ENCODE measurements around the gene SLC47A1. TPM values are rescaled to one million over a fixed set of nuclear protein-coding genes. Genes with fewer than 3 reads are reported as not detected.

The SLC47A1 gene
- polyA plus RNA-seq, 1 donor (not counting 4 experiments of a cell fraction or from before 2014, with no cell fraction given) = 0.07 TPM

DNA sequence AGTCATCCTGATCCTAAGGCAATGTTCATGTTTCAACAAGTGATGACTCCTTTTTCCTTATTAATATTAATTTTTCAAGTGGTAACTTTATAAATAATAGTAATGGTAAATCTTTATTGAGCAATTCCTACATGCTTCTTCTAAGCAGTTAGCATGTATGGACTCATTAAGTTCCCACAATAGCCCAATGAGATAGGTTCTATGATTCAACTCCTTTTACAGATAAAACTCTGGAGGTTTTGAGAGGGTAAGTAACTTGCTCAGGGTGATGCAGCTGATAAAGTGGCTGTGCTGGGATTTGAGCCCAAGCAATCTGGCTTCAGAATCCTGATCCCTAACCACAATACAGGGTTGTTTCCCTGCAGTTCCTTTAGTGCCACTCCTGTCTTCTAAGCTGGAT, 25.3 kb downstream of the SLC47A1 start:
- DNase-seq (ENCODE audit: low read depth, low spot score) (no peak), FAIRE-seq (no peak)
- H3K9me1 ChIP-seq (ENCODE audit: control insufficient read depth, extremely low read depth, insufficient read depth, low read length) = no peaks in the 10 kb centered on the region
- no peak overlapping the region for H3K9ac ChIP-seq (ENCODE audit: control insufficient read depth, extremely low read depth, insufficient read depth, low read length)
- no peak overlapping the region for H2AFZ ChIP-seq (ENCODE audit: control insufficient read depth, low read length)
- H3K4me1 ChIP-seq (ENCODE audit: control insufficient read depth, extremely low read depth, insufficient read depth, low read length) = no peaks in the 10 kb centered on the region
- H3K79me2 ChIP-seq (ENCODE audit: control insufficient read depth, insufficient read depth, low read length) = no peaks in the 10 kb centered on the region
- H3K36me3 ChIP-seq (ENCODE audit: control insufficient read depth in 2 of 2, extremely low read depth in 1 of 2, insufficient read depth in 2 of 2, low read length in 2 of 2) = no peaks in the 10 kb centered on the region
- TF ChIP-seq, protein P1, sequence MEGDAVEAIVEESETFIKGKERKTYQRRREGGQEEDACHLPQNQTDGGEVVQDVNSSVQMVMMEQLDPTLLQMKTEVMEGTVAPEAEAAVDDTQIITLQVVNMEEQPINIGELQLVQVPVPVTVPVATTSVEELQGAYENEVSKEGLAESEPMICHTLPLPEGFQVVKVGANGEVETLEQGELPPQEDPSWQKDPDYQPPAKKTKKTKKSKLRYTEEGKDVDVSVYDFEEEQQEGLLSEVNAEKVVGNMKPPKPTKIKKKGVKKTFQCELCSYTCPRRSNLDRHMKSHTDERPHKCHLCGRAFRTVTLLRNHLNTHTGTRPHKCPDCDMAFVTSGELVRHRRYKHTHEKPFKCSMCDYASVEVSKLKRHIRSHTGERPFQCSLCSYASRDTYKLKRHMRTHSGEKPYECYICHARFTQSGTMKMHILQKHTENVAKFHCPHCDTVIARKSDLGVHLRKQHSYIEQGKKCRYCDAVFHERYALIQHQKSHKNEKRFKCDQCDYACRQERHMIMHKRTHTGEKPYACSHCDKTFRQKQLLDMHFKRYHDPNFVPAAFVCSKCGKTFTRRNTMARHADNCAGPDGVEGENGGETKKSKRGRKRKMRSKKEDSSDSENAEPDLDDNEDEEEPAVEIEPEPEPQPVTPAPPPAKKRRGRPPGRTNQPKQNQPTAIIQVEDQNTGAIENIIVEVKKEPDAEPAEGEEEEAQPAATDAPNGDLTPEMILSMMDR (optimal IDR thresholded peaks at IDR 0.05 in 1 of 3, IDR thresholded peaks at IDR 0.05 in 1 of 3, conservative IDR thresholded peaks at IDR 0.05 in 1 of 3; ENCODE audit: extremely low read depth in 1 of 3, insufficient read depth in 2 of 3, low read length in 3 of 3) = no peak
- no peak for TF ChIP-seq EZH2 (IDR thresholded peaks at IDR 0.05; ENCODE audit: low read length)
- H3K27ac ChIP-seq (ENCODE audit: control insufficient read depth, insufficient read depth, low read length) = no peak overlapping the region
- H4K20me1 ChIP-seq (ENCODE audit: control insufficient read depth, extremely low read depth, insufficient read depth, low read length) = no peaks in the 10 kb centered on the region
- H3K4me3 ChIP-seq (ENCODE audit: control insufficient read depth in 2 of 3, extremely low read depth in 1 of 3, insufficient read depth in 2 of 3, low read depth in 1 of 3, low read length in 3 of 3) = no peak overlapping the region
- H3K27me3 ChIP-seq (ENCODE audit: control insufficient read depth, extremely low read depth, insufficient read depth, low read length) = peaks cover 11% of the 10 kb centered on the region
- H3K4me2 ChIP-seq (ENCODE audit: control insufficient read depth, extremely low read depth, insufficient read depth, low read depth, low read length) = no peak overlapping the region
- dilution Hi-C loops (cut with MboI; ENCODE audit: extremely low pct_ligation_motif_present, low sequenced_read_pairs) = no loop called here
- no peaks in the 10 kb centered on the region for H3K9me3 ChIP-seq (ENCODE audit: control insufficient read depth, low read depth, low read length)

DNA sequence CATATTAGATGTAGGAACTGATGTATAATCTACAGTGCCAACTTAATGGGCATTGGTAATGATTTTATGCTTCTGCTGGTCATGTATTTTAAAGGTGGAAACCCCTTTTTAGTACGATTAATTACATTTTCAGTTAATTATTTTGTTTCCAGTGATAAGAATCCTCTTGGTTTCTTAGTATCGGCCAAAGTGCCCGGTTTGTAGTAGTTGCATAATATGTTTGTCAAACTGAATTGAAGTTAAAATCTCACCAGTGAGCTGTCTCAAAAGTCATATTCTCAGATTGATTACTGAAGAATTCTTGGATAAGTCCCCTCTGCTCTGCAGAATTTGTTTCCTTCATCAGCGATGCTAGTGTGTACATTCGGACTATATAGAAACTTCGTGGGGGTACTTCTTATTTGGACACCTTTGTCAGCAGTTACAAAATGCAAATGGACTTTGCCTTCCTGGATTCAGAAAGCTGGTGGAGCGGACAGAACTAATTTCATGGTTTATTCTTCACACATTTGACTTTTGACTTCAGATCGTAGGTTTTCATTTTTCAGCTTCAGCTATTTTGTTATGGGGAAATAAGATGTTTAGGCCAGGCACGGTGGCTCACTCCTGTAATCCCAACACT, 28.2 kb downstream of the SLC47A1 start:
- dilution Hi-C loops (cut with MboI; ENCODE audit: extremely low pct_ligation_motif_present, low sequenced_read_pairs) = no loop called here
- no peak for FAIRE-seq
- no peaks in the 10 kb centered on the region for H3K79me2 ChIP-seq (ENCODE audit: control insufficient read depth, insufficient read depth, low read length)

More for the DNA sequence above, 28.2 kb downstream of the SLC47A1 start:
- Histone ChIP-seq H3K27me3 (ENCODE audit: control insufficient read depth, extremely low read depth, insufficient read depth, low read length) (peaks cover 8% of the 10 kb centered on the region), H3K9me1 (ENCODE audit: control insufficient read depth, extremely low read depth, insufficient read depth, low read length) (no peaks in the 10 kb centered on the region), H3K4me1 (ENCODE audit: control insufficient read depth, extremely low read depth, insufficient read depth, low read length) (no peaks in the 10 kb centered on the region), H4K20me1 (ENCODE audit: control insufficient read depth, extremely low read depth, insufficient read depth, low read length) (no peaks in the 10 kb centered on the region), H3K9ac (ENCODE audit: control insufficient read depth, extremely low read depth, insufficient read depth, low read length) (no peak overlapping the region), H2AFZ (ENCODE audit: control insufficient read depth, low read length) (no peak overlapping the region), H3K4me2 (ENCODE audit: control insufficient read depth, extremely low read depth, insufficient read depth, low read depth, low read length) (no peak overlapping the region), H3K9me3 (ENCODE audit: control insufficient read depth, low read depth, low read length) (no peaks in the 10 kb centered on the region), H3K27ac (ENCODE audit: control insufficient read depth, insufficient read depth, low read length) (no peak overlapping the region), H3K36me3 (ENCODE audit: control insufficient read depth in 2 of 2, extremely low read depth in 1 of 2, insufficient read depth in 2 of 2, low read length in 2 of 2) (no peaks in the 10 kb centered on the region), H3K4me3 (ENCODE audit: control insufficient read depth in 2 of 3, extremely low read depth in 1 of 3, insufficient read depth in 2 of 3, low read depth in 1 of 3, low read length in 3 of 3) (no peak overlapping the region)
- no peak for TF ChIP-seq EZH2 (IDR thresholded peaks at IDR 0.05; ENCODE audit: low read length)
- TF ChIP-seq, protein P1 (optimal IDR thresholded peaks at IDR 0.05 in 1 of 3, IDR thresholded peaks at IDR 0.05 in 1 of 3, conservative IDR thresholded peaks at IDR 0.05 in 1 of 3; ENCODE audit: extremely low read depth in 1 of 3, insufficient read depth in 2 of 3, low read length in 3 of 3) = no peak
- DNase-seq (ENCODE audit: low read depth, low spot score) = no peak
